Measurements from ENCODE around the gene AGAP1. TPM values are rescaled to one million over a fixed set of nuclear protein-coding genes. Genes with fewer than 3 reads are reported as not detected.

Gene AGAP1
- total and polyA plus RNA-seq, 2 donors from 2014 or later: 8.1 to 44.5 TPM

- intact Hi-C loops (cut with DNase I): no loop called here
- no peak overlapping the region for H3K4me3 ChIP-seq (ENCODE audit: low read length in 3 of 3)
- DNase-seq (no peak), FAIRE-seq (no peak)
- no peak overlapping the region for H3K27ac ChIP-seq (ENCODE audit: low read depth in 2 of 2, low read length in 2 of 2)
- TF ChIP-seq, protein P1, sequence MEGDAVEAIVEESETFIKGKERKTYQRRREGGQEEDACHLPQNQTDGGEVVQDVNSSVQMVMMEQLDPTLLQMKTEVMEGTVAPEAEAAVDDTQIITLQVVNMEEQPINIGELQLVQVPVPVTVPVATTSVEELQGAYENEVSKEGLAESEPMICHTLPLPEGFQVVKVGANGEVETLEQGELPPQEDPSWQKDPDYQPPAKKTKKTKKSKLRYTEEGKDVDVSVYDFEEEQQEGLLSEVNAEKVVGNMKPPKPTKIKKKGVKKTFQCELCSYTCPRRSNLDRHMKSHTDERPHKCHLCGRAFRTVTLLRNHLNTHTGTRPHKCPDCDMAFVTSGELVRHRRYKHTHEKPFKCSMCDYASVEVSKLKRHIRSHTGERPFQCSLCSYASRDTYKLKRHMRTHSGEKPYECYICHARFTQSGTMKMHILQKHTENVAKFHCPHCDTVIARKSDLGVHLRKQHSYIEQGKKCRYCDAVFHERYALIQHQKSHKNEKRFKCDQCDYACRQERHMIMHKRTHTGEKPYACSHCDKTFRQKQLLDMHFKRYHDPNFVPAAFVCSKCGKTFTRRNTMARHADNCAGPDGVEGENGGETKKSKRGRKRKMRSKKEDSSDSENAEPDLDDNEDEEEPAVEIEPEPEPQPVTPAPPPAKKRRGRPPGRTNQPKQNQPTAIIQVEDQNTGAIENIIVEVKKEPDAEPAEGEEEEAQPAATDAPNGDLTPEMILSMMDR (IDR thresholded peaks at IDR 0.05; ENCODE audit: borderline replicate concordance, extremely low read depth, insufficient read depth): no peak
- H3K9me3 ChIP-seq (ENCODE audit: control insufficient read depth in 2 of 3, insufficient read depth in 1 of 3, low read length in 3 of 3): no peaks in the 10 kb centered on the region
- no peak overlapping the region for H3K9ac ChIP-seq (ENCODE audit: low read length in 3 of 3)
- H3K27me3 ChIP-seq (ENCODE audit: control insufficient read depth, insufficient read depth, low read length): no peaks in the 10 kb centered on the region
- peaks cover 0 to 3% (median 2%) of the 10 kb centered on the region in 3 donors for H3K36me3 ChIP-seq (ENCODE audit: control insufficient read depth in 2 of 3, insufficient read depth in 3 of 3, low read length in 3 of 3)
- no peaks in the 10 kb centered on the region for H3K4me1 ChIP-seq (ENCODE audit: control insufficient read depth in 2 of 3, insufficient read depth in 2 of 3, low read depth in 1 of 3, low read length in 3 of 3)
Observed at GRCh38 chr2:236125541-236125940, 631.7 kb downstream of the AGAP1 start.

- intact Hi-C loops (cut with DNase I): no loop called here
- no peak overlapping the region for H3K9ac ChIP-seq (ENCODE audit: low read length in 3 of 3)
- DNase-seq: no peak
Observed at GRCh38 chr2:236127010-236127409, 633.2 kb downstream of the AGAP1 start.

GRCh38 chr2:236128321-236128720, 634.5 kb downstream of the AGAP1 start:
- no peaks in the 10 kb centered on the region for H3K27me3 ChIP-seq (ENCODE audit: control insufficient read depth, insufficient read depth, low read length)
- no peaks in the 10 kb centered on the region for H3K9me3 ChIP-seq (ENCODE audit: control insufficient read depth in 2 of 3, insufficient read depth in 1 of 3, low read length in 3 of 3)
- peaks cover 0 to 3% (median 2%) of the 10 kb centered on the region in 3 donors for H3K36me3 ChIP-seq (ENCODE audit: control insufficient read depth in 2 of 3, insufficient read depth in 3 of 3, low read length in 3 of 3)
- FAIRE-seq: no peak
- no peaks in the 10 kb centered on the region for H3K4me1 ChIP-seq (ENCODE audit: control insufficient read depth in 2 of 3, insufficient read depth in 2 of 3, low read depth in 1 of 3, low read length in 3 of 3)
- H3K4me3 ChIP-seq (ENCODE audit: low read length in 3 of 3): no peak overlapping the region
- intact Hi-C loops (cut with DNase I): no loop called here
- H3K9ac ChIP-seq (ENCODE audit: low read length in 3 of 3): no peak overlapping the region
- no peak overlapping the region for H3K27ac ChIP-seq (ENCODE audit: low read depth in 2 of 2, low read length in 2 of 2)
- DNase-seq: no peak
- TF ChIP-seq, protein P1 (IDR thresholded peaks at IDR 0.05; ENCODE audit: borderline replicate concordance, extremely low read depth, insufficient read depth): no peak

More at GRCh38 chr2:236127010-236127409, 633.2 kb downstream of the AGAP1 start:
- Histone ChIP-seq H3K9me3 (ENCODE audit: control insufficient read depth in 2 of 3, insufficient read depth in 1 of 3, low read length in 3 of 3) (no peaks in the 10 kb centered on the region), H3K4me1 (ENCODE audit: control insufficient read depth in 2 of 3, insufficient read depth in 2 of 3, low read depth in 1 of 3, low read length in 3 of 3) (no peaks in the 10 kb centered on the region), H3K36me3 (ENCODE audit: control insufficient read depth in 2 of 3, insufficient read depth in 3 of 3, low read length in 3 of 3) (peaks cover 0 to 3% (median 2%) of the 10 kb centered on the region in 3 donors), H3K4me3 (ENCODE audit: low read length in 3 of 3) (no peak overlapping the region), H3K27me3 (ENCODE audit: control insufficient read depth, insufficient read depth, low read length) (no peaks in the 10 kb centered on the region), H3K27ac (ENCODE audit: low read depth in 2 of 2, low read length in 2 of 2) (no peak overlapping the region)
- no peak for FAIRE-seq
- TF ChIP-seq, protein P1 (IDR thresholded peaks at IDR 0.05; ENCODE audit: borderline replicate concordance, extremely low read depth, insufficient read depth): no peak

GRCh38 chr2:236129935-236130334, 636.1 kb downstream of the AGAP1 start:
- Histone ChIP-seq H3K36me3 (ENCODE audit: control insufficient read depth in 2 of 3, insufficient read depth in 3 of 3, low read length in 3 of 3) (no peaks in the 10 kb centered on the region), H3K27me3 (ENCODE audit: control insufficient read depth, insufficient read depth, low read length) (no peaks in the 10 kb centered on the region), H3K27ac (ENCODE audit: low read depth in 2 of 2, low read length in 2 of 2) (no peak overlapping the region), H3K9me3 (ENCODE audit: control insufficient read depth in 2 of 3, insufficient read depth in 1 of 3, low read length in 3 of 3) (no peaks in the 10 kb centered on the region), H3K4me3 (ENCODE audit: low read length in 3 of 3) (no peak overlapping the region), H3K4me1 (ENCODE audit: control insufficient read depth in 2 of 3, insufficient read depth in 2 of 3, low read depth in 1 of 3, low read length in 3 of 3) (no peaks in the 10 kb centered on the region), H3K9ac (ENCODE audit: low read length in 3 of 3) (no peak overlapping the region)
- DNase-seq (no peak), FAIRE-seq (no peak)
- intact Hi-C loops (cut with DNase I): no loop called here
- TF ChIP-seq, protein P1 (IDR thresholded peaks at IDR 0.05; ENCODE audit: borderline replicate concordance, extremely low read depth, insufficient read depth): no peak

Measured in kidney (tissue), 14 donors.